ENCODE results near the gene PERP. TPM values are rescaled to one million over a fixed set of nuclear protein-coding genes. Genes with fewer than 3 reads are reported as not detected.

Gene PERP
- total and polyA plus RNA-seq, 5 donors = 34.6 to 44.6 (median 37.0) TPM

- Histone ChIP-seq H3K27me3 (ENCODE audit: control insufficient read depth, insufficient read depth) (no peaks in the 10 kb centered on the region), H3K4me3 (ENCODE audit: low read length) (no peak overlapping the region), H3K4me1 (ENCODE audit: control insufficient read depth, insufficient read depth, low read length) (no peaks in the 10 kb centered on the region), H3K27ac (ENCODE audit: low read length) (no peak overlapping the region), H3K9me3 (ENCODE audit: control insufficient read depth, low read length) (no peaks in the 10 kb centered on the region)
- ATAC-seq = no peak
- WGBS = 77% methylated on average over 3 of the region's 3 CpGs
- intact Hi-C loops (cut with DNase I) = no loop called here
- no peak for DNase-seq
Measured at GRCh38 chr6:138052783-138053182, 54.4 kb downstream of the PERP start.

GRCh38 chr6:138044972-138045371 lies 62.2 kb downstream of the PERP start:
- Histone ChIP-seq H3K4me3 (ENCODE audit: low read length) (no peak overlapping the region), H3K4me1 (ENCODE audit: control insufficient read depth, insufficient read depth, low read length) (no peaks in the 10 kb centered on the region), H3K9me3 (ENCODE audit: control insufficient read depth, low read length) (no peaks in the 10 kb centered on the region), H3K27ac (ENCODE audit: low read length) (no peak overlapping the region), H3K27me3 (ENCODE audit: control insufficient read depth, insufficient read depth) (no peaks in the 10 kb centered on the region)
- WGBS = 52% methylated on average over 1 of the region's 1 CpG
- ATAC-seq (no peak), DNase-seq (no peak)
- intact Hi-C loops (cut with DNase I) = no loop called here

- 83% methylated on average over 4 of the region's 4 CpGs for WGBS
- intact Hi-C loops (cut with DNase I) = no loop called here
- H3K4me3 ChIP-seq (ENCODE audit: low read length) = no peak overlapping the region
- H3K9me3 ChIP-seq (ENCODE audit: control insufficient read depth, low read length) = no peaks in the 10 kb centered on the region
- no peaks in the 10 kb centered on the region for H3K4me1 ChIP-seq (ENCODE audit: control insufficient read depth, insufficient read depth, low read length)
- no peak for ATAC-seq
- DNase-seq = no peak
- no peaks in the 10 kb centered on the region for H3K27me3 ChIP-seq (ENCODE audit: control insufficient read depth, insufficient read depth)
- H3K27ac ChIP-seq (ENCODE audit: low read length) = no peak overlapping the region
Measured at GRCh38 chr6:138044458-138044857, 62.8 kb downstream of the PERP start.

Other genes starting within 250 kb of the PERP start
- gene TNFAIP3, start 240.2 kb downstream of the PERP start, total RNA-seq = 10 to 100 TPM in 3 of 4 donors, 1 to 10 TPM in 1; 7.6 to 11.4 (median 10.7) TPM
- gene TNFAIP3, start 240.2 kb downstream of the PERP start, polyA plus RNA-seq = 6.0 TPM
- 1 to 10 TPM; 1.1 to 2.0 (median 1.6) TPM for gene ARFGEF3, start 54.5 kb upstream of the PERP start, total RNA-seq
- gene ARFGEF3, start 54.5 kb upstream of the PERP start, polyA plus RNA-seq = 0.63 TPM
- not detected for gene PBOV1, start 111.1 kb upstream of the PERP start, total RNA-seq
- gene PBOV1, start 111.1 kb upstream of the PERP start, polyA plus RNA-seq = not detected